ENCODE results near the gene SYT17.

The SYT17 gene

GRCh38 chr16:19242186-19242585, 74.1 kb downstream of the SYT17 start:
- no peak overlapping the region for H3K27ac ChIP-seq
- TF ChIP-seq, protein P1, sequence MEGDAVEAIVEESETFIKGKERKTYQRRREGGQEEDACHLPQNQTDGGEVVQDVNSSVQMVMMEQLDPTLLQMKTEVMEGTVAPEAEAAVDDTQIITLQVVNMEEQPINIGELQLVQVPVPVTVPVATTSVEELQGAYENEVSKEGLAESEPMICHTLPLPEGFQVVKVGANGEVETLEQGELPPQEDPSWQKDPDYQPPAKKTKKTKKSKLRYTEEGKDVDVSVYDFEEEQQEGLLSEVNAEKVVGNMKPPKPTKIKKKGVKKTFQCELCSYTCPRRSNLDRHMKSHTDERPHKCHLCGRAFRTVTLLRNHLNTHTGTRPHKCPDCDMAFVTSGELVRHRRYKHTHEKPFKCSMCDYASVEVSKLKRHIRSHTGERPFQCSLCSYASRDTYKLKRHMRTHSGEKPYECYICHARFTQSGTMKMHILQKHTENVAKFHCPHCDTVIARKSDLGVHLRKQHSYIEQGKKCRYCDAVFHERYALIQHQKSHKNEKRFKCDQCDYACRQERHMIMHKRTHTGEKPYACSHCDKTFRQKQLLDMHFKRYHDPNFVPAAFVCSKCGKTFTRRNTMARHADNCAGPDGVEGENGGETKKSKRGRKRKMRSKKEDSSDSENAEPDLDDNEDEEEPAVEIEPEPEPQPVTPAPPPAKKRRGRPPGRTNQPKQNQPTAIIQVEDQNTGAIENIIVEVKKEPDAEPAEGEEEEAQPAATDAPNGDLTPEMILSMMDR (IDR thresholded peaks at IDR 0.05): no peak
- DNase-seq (ENCODE audit: low spot score): no peak
- H3K4me3 ChIP-seq: no peak overlapping the region

DNA sequence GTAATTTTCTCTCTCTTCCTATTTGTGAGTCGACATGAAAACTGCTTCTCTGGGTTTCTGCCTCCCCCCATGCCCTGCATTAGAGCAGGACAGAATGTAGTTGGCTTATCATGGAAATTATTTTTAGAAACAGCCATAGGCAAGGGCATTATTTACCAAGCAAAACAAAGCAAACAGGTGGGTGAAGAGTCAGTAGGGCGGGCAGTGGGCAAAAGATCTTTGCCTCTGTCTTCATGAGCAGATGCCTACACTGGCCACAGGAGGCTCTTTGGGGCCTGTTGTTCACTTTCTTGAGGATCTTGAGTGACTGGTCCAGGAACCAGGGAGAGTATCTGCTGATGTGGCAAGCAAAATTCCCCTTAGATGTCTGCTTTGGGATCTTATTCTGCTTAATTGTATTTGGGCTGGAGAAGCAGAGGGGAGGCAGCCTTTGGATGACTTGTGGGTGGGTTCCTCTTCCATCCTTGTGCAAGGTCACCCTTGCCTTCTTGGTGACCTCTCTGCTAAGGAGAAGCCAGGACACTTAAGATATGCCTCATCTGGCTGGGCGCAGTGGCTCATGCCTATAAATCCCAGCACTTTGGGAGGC, 75.0 kb downstream of the SYT17 start:
- DNase-seq (ENCODE audit: low spot score): no peak
- TF ChIP-seq, protein P1 (IDR thresholded peaks at IDR 0.05): no peak
- Histone ChIP-seq H3K27ac (no peak overlapping the region), H3K4me3 (no peak overlapping the region)

GRCh38 chr16:19245326-19245925, 77.4 kb downstream of the SYT17 start:
- Histone ChIP-seq H3K4me3 (no peak overlapping the region), H3K27ac (no peak overlapping the region)
- no peak for DNase-seq (ENCODE audit: low spot score)
- TF ChIP-seq, protein P1 (IDR thresholded peaks at IDR 0.05): no peak

DNA sequence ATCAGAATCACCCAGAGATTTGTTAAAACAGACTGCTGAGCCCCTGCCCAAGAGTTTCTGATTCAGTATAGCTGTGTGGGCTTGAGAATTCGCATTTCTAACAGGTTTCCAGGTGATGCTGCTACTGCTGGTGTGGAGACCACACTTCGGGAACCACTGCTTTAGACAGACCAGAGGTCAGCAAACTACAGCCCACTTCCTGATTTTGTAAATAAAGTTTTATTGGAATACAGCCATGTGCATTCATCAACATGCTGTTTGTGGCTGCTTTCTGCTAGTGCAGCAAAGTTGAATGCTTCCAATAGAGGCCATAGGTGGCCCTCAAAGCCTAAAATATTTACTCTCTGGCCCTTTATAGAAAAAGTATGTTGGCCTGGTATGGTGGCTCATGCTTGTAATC, 84.9 kb downstream of the SYT17 start:
- no peak overlapping the region for H3K27ac ChIP-seq
- no peak for DNase-seq (ENCODE audit: low spot score)
- H3K4me3 ChIP-seq: no peak overlapping the region
- TF ChIP-seq, protein P1 (IDR thresholded peaks at IDR 0.05): no peak

DNA sequence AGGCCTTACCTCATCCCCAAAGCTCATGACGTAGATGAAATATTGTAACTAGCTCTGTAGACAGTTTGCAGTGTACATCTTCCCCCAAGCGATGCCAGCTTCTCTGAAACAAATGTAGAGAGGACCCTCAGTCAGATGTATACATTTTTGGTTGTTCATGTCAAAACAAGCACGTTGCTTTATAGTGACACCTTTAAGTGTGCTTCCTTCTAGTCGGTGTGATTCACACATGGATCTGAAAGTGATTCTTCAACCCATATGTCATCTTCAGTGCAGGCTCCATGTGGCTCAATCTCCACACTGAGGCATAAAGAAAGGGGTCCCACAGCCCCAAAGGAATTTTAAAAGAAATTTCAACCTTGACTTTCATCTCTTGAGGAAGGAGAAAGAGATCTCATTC, 86.6 kb downstream of the SYT17 start:
- Histone ChIP-seq H3K27ac (no peak overlapping the region), H3K4me3 (no peak overlapping the region)
- DNase-seq (ENCODE audit: low spot score): no peak
- TF ChIP-seq, protein P1 (IDR thresholded peaks at IDR 0.05): no peak

DNA sequence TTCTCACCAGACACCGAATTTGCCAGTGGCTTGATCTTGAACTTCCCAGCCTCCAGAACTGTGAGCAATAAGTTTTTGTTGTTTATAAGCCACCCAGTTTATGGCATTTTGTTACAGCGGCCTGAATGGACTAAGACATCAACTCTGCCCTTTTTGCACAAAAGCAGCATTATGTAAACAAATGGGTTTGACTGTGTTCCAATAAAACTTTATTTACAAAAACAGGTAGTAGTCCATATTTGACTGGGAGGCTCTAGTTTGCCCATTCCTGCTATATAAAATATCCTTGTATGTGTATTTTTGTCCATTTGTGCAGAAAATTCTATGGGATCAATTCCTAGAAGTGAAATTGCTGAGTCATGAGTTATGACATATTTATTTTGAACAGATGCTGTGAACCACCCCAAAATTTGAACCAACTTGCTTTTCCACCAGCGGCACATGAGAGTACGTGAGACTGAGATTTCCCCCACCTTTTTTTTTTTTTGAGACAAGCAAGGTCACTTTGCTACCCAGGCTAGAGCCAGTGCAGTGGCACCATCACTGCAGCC, 96.2 kb downstream of the SYT17 start:
- TF ChIP-seq, protein P1 (IDR thresholded peaks at IDR 0.05): no peak
- no peak overlapping the region for H3K27ac ChIP-seq
- DNase-seq (ENCODE audit: low spot score): no peak
- no peak overlapping the region for H3K4me3 ChIP-seq

- Histone ChIP-seq H3K4me3 (no peak overlapping the region), H3K27ac (no peak overlapping the region)
- TF ChIP-seq, protein P1 (IDR thresholded peaks at IDR 0.05): no peak
- no peak for DNase-seq (ENCODE audit: low spot score)
Measured at GRCh38 chr16:19265380-19265930, 97.4 kb downstream of the SYT17 start.

Data from coronary artery (tissue), 2 donors.